Activated CD8-positive, alpha-beta memory T cell treated with anti-CD3 and anti-CD28 coated beads for 36 hours (primary cell): ENCODE measurements around the gene PIM3. TPM values are rescaled to one million over a fixed set of nuclear protein-coding genes. Genes with fewer than 3 reads are reported as not detected.
"Not testable (repeated sequence)": the region's sequence is repeated elsewhere in the genome, so short reads cannot be mapped to it uniquely, and the experiment has no call there.

ENCODE experiments used
- CTCF ChIA-PET: fragments of 350-600 bp; sonication (Branson Sonifier 250); formaldehyde crosslinking; loops from one replicate; lab custom pipeline; 2021; ENCODE audit warnings: antibody characterized with exemption; lab: Charles Lee
- POLR2A ChIA-PET: fragments of 350-600 bp; sonication (Branson Sonifier 250); formaldehyde crosslinking; loops from one replicate; lab custom pipeline; 2021; ENCODE audit warnings: antibody characterized with exemption; lab: Charles Lee
- total RNA-seq, 2 experiments: library from RNA; stranded (reverse); gene quantifications; one replicate each; pipeline ENCODE4 v1.2.3, GENCODE V29; 2021

The PIM3 gene
- total RNA-seq, 2 experiments from 2014 or later, result 198 to 203 TPM

DNA sequence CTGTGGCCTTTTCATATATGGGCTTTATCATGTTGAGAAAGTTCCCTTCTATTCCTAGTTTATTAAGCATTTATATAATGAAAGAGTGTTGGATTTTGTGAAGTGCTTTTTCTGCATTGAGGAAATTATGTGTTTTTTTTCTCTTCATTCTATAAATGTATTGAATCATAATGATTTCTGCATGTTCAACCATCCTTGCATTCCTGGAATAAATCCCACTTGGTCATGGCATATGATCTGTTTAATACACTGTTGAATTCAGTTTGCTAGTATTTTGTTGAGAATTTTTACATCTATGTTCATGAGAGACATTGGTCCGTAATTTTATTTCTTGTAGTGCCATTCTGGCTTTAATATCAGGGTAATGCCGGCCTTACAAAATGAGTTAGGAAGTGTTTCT lies 25.8 kb downstream of the PIM3 start:
- ChIA-PET CTCF (interaction anchor here (1.2 kb wide), 1 partner anchor 44 kb away, joined by 4 read pairs; no protein-coding TSS in a partner anchor), POLR2A (no interaction called here)

DNA sequence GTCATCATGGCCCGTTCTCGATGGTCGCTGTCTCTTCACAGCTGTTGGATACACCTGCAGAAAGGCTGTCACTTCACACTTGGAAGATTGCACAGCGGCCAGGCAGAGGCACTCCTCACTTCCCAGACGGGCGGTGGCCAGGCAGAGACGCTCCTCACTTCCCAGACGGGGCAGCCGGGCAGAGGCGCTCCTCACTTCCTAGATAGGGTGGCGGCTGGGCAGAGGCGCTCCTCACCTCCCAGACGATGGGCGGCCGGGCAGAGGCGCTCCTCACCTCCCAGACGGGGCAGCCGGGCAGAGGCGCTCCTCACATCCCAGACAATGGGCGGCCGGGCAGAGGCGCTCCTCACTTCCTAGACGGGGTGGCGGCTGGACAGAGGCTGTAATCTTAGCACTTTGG lies 29.3 kb downstream of the PIM3 start:
- POLR2A ChIA-PET, result not testable (repeated sequence)
- CTCF ChIA-PET, result interaction anchor here (1.4 kb wide), 1 partner anchor 41 kb away, joined by 6 read pairs; no protein-coding TSS in a partner anchor

DNA sequence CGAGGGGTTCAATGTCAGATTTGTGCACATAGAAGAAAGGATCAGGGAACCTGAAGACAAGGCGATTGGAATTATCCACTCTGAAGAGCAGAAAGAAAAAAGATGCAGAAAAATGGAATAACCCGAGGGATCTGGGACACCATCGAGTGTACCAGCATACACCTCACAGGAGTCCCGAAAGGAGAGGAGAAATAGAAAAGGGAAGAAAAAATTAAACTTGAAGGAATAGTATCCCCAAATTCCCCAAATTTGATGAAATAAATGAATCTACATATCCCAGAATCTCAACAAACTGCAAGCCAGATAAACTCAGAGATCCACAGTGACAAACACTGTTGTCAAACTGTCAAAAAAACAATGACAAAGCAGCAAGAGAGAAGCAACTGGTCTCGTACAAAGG lies 30.6 kb downstream of the PIM3 start:
- ChIA-PET CTCF (interaction anchor here (1.4 kb wide), 1 partner anchor 39 kb away, joined by 6 read pairs; no protein-coding TSS in a partner anchor), POLR2A (no interaction called here)

DNA sequence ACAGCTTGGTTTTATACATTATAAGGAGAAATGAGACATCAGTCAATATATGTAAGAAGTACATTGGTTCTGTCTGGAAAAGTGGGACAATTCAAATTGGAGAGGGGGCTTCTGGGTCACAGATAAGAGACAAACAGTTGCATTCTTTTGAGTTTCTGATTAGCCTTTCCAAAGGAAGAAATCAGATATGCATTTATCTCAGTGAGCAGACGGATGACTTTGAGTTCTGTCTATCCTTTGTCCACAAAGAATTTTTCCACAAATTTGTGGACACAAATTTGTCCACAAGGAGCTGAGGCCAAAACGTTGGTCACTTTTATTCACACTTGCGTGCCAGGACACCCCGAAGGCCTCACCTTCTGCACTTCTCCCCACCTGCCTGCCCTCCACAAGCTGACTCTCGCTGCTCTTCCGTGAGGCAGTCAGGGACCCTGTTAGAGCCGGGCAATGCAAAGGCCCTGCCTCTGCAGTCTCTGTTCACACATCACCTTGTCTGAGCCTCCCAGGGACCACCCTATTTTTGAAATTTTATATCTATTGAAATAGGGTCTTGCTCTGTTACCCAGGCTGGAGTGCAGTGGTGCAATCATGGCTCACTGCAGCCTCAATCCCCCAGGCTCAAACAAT lies 31.4 kb downstream of the PIM3 start:
- CTCF ChIA-PET, result interaction anchor here (0.9 to 3.6 kb wide), 5 partner anchors 15 to 61 kb away, joined by 3 to 42 read pairs (median 5); no protein-coding TSS in a partner anchor

DNA sequence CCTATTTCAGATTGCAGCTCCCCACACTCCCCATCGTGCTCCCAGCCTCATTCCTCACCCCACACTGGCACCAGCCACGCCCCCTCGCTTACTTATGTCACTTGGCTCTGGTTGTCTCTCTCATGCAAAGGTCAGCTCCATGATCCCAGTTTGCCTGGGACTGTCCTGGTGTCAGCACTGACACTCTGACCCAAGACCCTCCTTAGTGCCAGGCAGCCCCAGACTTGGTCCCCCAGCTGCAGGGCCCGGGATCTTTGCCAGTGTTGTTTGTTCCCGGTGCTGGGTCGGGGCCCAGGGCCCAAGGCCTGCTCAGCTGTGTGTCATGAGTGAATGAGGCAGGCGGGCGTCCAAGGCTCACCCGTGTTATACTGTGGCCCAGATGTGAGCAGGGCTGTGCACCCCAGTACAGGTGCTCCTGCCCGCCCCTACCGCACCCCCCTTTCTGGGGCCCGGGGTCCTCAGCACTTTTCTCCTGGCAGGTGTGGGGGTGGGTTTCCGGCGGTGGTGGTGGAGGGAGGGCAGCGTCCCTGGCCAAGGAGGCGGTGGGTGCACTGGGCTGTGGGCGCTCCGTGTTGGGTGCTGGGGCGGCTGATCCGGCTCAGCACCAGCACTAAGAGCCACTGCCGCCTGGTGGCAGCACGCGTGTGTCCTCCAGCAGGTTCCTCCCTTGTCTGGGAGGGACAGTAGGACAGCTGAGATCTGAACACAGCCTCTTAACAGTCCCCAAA lies 32.5 kb downstream of the PIM3 start:
- CTCF ChIA-PET, result interaction anchor here (0.6 to 3.6 kb wide), 14 partner anchors 8 to 226 kb away, joined by 3 to 42 read pairs (median 6); no protein-coding TSS in a partner anchor
- POLR2A ChIA-PET, result interaction anchor here (0.6 to 1.0 kb wide), 2 partner anchors 16 to 34 kb away, joined by 3 read pairs; no protein-coding TSS in a partner anchor

More for the DNA sequence above, 31.4 kb downstream of the PIM3 start:
- POLR2A ChIA-PET, result no interaction called here

DNA sequence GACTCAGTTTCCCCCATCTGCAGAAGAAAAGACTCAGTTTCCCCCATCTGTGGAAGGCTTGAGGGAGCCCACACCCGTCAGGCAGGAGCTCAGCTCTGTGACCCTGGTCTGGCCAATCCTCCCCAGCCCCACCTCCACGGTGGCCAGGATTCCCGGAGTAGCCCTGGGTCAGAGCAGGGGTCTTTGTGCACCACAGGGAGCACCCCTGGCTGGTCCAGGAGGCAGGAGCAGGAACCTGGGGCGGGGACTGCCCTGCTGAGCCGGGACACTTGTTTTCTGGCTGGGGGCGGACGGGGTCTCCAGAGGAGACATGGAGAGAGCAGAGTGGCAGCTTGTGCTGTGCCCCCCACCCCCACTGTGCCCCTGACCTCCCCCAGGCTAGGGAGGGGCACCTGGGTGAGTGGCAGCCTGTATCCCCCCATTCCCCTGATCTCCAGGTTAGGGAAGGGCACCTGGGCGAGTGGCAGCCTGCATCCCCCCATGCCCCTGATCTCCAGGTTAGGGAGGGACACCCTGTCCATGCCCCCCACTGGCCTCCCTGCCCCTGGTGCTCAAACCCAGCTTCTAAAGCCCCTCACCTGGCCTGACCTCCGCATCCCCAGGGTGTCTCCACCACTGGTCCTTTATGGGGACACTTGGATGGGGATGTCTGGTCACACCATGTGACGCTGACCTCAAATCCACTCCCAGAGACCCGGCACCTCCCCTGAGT lies 33.2 kb downstream of the PIM3 start:
- POLR2A ChIA-PET, result interaction anchor here (1.0 kb wide), 1 partner anchor 17 kb away, joined by 3 read pairs; no protein-coding TSS in a partner anchor
- CTCF ChIA-PET, result interaction anchor here (0.6 to 3.6 kb wide), 13 partner anchors 9 to 226 kb away, joined by 3 to 42 read pairs (median 6); no protein-coding TSS in a partner anchor

DNA sequence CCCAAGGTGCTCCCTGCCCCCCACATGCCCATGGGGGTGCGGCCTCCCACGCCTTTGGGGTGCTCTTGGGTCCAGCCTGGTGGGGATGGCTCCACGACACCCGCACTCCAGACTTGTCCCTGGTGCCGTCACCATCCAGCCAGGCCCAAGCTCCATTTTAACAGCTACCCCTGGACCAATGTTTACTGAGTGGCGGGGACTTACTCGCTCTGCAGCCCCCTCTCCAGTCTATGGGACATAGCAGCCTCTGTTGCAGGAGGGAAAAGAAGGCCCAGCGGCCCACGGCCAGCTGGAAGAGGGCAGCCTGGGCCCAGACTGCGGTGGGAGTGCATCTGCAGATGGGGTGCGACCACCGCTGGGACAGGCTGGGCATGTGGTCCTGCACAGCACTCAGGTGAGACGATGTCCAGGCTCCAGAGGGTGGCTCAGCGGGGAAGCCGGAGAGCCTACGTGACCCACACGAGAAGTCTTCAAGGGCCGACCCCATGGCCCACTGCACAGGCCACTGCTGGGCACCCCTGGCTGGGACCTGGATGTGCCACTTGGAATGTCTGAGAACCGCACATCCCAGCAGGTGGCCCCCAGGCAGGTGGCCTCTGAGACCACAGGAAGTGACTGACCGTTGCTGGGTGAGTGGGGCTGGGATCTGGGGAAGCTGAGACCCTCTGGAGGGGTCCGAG lies 33.9 kb downstream of the PIM3 start:
- POLR2A ChIA-PET, result no interaction called here
- CTCF ChIA-PET, result interaction anchor here (0.8 to 3.6 kb wide), 7 partner anchors 8 to 120 kb away, joined by 3 to 42 read pairs (median 6); no protein-coding TSS in a partner anchor

DNA sequence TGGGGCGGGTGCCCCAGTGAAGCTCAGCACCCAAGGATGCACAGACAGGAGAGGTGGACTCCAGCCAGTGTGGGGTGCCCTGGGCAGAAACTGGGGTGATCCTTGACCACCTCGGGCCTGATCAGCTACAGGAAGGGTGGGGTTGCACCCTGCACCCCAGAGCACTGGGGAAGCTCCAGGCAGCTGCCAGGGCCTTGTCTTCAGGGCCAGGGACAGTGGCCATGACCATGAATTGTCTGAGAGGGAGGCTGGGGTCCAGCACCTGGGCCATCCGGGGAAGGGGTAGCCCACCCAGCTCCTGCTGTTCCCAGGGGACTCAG lies 34.4 kb downstream of the PIM3 start:
- POLR2A ChIA-PET, result no interaction called here

DNA sequence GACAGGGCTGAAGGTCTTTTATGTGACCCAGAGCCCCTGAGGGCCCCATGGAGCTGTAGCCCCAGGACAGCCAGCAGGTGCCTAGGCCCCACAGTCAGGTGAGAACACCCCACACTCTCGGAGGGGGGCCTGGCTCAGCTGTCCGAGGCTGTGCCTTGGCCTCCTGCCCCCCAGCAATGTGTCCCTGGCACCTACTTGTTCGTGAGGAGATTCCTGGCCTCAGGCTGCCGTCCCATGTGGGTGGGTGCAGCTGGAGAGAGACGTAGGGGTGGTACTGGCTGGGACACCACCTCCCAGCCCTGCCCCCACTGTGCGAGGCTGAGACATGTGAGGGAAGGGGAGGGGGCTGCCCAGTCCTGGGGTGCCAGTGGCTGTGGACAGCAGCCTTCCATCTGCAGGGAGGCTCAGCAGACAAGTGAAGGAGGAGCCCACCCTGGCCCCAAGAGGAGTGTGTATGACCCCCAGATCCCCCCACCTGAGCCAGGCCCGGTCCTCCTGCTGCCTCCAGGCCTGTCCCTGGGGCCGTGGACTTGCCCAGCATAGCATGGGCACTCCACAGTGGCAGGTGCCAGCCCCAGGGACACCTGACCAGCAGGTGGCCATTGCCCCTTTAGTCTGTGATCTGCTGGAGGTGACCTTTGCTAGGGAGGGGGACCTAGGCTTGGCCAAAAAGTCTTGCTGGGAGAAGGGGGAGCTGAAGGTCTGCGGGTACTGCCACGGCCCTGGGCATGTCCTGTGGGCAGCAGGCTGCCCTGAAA lies 35.0 kb downstream of the PIM3 start:
- POLR2A ChIA-PET, result no interaction called here
- CTCF ChIA-PET, result interaction anchor here (0.6 to 3.6 kb wide), 3 partner anchors 11 to 400 kb away, joined by 3 to 42 read pairs (median 3); no protein-coding TSS in a partner anchor

More for the DNA sequence above, 34.4 kb downstream of the PIM3 start:
- CTCF ChIA-PET, result interaction anchor here (1.1 to 3.6 kb wide), 3 partner anchors 10 to 120 kb away, joined by 3 to 42 read pairs (median 4); no protein-coding TSS in a partner anchor

DNA sequence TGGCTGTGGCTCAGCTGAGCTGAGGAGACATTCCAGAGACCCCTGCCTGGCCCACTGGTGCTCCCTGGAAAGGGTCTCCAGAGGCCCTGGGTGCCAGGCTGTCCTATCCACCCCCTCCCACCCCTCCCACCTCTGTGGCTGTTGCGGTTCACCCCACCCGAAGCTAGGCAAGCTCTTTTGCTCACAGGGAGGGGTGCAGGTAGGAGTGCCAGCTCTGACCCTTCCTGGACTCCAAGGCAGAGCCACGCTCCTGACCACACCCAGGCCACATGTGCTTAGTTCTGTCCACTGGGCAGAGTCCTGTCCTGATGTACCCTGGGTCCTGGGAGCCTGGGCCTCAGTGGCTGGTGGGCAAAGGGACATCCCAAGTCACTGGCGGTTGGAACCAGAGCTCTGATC lies 35.5 kb downstream of the PIM3 start:
- CTCF ChIA-PET, result interaction anchor here (0.6 to 1.4 kb wide), 2 partner anchors 11 to 400 kb away, joined by 3 read pairs; no protein-coding TSS in a partner anchor
- POLR2A ChIA-PET, result no interaction called here

DNA sequence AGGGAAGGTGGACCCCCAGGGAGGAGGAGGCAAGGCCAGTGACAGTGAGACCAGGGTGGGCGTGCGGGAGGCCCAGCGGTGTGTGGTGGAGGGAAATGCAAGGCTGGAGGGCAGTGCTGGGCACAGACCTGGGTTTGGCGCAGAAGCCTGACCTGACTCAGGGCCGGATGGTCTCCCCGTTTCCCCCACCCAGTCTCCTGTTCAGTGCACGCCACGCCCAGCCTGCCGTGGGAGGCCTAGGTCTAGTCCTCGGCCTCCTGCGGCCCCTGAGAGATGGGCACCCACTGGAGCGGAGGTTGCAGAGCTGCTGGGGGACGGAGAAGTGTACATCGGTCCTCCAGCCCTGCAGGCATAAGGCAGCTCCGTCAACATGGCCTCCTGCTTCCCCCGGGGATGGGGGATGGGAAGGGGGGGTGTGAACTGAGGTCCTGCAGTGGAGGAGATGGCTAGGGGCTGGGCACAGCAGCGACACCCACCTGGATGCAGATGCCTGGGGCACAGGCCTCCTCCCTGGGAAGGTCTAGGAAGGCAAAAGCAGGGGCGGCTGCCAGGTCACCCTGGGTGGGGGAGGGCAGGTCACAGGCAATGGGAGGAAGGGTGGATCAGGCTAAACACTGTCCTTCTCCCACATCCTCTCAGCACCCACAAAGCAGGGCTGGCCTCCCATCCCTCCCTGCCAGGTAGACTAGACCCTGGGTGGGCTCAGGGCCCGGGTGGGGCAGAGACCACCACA lies 36.1 kb downstream of the PIM3 start:
- ChIA-PET POLR2A (no interaction called here), CTCF (interaction anchor here (1.4 kb wide), 1 partner anchor 12 kb away, joined by 3 read pairs; no protein-coding TSS in a partner anchor)

DNA sequence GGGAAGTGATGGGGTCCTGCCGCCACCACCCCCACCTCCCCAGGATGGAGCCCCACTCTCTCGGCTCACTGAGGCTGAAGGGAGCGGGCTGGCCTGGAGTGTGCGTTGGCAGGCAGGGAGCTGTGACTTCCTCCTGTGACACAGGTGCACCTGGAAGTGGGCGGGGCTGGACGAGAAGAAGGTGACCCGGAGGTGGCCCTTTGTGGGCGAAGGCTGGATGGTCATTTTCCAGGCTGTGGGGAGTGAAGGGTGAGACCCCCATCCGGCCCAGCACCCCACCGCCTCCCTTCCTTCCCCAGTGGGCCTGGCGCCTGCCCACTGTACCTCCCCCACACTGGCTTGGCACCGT lies 36.7 kb downstream of the PIM3 start:
- POLR2A ChIA-PET, result interaction anchor here (0.6 kb wide), 1 partner anchor 80 kb away, joined by 8 read pairs; no protein-coding TSS in a partner anchor
- CTCF ChIA-PET, result no interaction called here

DNA sequence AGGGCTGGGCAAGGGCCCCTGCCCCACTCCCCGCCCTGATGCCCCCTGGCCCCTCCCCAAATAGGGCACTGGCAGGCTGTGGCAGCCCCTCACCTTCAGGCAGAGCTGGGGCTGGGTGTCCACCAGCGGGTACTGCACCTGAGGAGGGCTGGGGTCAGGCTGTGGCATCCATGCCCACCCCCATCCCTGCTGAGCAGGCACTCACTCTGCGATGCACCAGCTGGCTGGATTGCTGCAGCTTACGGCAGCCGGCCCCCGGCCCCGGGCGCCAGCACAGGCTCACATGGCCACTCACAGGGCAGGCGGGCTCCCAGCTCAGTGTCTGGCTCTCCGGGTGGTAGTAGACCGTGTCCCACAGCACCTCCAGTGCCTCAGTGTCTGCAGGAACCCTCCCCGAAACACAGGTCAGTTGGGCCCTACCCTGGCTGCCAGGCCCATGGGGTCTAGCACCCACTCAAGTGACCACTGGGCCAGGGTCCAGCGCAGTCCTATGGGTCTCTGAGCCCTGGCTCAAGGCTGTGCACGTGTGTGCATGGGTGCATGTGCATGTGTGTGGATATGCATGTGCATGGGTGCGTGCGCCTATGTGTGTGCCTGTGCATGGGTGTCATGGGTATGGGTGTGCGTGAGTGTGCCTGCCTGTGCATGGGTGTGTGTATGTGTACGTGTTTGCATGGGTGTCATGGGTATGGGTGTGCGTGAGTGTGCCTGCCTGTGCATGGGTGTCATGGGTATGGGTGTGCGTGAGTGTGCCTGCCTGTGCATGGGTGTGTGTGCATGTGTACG lies 37.6 kb downstream of the PIM3 start:
- CTCF ChIA-PET, result no interaction called here
- POLR2A ChIA-PET, result no interaction called here

DNA sequence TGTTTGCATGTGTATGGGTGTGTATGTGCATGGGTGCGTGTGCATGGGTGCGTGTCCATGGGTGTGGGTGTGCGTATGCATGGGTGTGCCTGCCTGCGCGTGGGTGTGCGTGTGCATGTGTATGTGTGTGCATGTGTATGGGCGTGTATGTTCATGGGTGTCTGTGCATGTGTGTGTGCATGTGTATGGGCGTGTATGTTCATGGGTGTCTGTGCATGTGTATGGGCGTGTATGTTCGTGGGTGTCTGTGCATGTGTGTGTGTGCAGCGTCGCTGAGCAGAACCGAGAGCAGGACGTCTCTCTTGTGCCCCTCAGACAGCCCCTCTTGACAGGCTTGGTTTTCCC lies 38.1 kb downstream of the PIM3 start:
- POLR2A ChIA-PET, result no interaction called here
- CTCF ChIA-PET, result interaction anchor here (3.4 kb wide), 1 partner anchor 18 kb away, joined by 12 read pairs; no protein-coding TSS in a partner anchor

DNA sequence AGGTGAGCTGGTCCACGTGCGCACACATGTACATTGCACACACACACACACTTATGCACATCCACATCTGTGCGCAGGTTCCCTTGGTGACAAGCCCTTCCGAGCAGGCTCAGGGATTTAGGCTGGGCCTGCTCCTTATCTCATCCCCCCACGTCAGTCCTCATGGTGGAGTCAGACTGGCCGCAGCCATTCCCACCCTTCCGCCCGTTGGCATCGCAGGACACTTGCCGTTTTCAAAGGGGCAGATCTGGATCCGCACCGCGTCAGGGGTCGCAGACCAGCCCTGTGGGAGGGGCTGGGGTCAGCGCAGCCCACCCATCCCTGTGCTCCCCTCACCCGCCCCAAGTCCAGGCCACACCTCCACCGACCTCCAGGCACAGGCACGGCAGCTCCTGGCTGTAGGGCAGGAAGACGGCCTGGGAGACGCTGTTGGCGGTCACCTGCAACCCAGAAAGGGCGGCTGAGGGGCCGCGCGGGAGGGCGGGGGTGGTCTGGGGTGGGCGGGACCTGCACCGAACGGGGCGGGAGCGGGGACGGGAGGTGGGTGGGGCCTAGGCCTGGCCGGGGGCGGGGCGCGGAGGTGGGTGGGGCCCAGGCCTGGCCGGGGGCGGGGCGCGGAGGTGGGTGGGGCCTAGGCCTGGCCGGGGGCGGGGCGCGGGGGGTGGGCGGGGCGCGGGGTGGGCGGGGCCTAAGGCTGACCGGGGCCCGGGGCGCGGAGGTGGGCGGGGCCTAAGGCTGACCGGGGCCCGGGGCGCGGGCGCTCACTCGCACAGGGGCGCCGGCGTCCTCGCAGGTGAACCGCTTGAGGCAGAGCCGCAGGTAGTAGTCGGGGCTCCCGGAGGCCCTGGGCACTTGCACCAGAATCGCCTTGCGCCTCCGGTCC lies 38.7 kb downstream of the PIM3 start:
- ChIA-PET POLR2A (no interaction called here), CTCF (interaction anchor here (1.6 to 3.4 kb wide), 2 partner anchors 16 to 18 kb away, joined by 6 to 12 read pairs; no protein-coding TSS in a partner anchor)
